Hematopoietic multipotent progenitor cell treated with erythropoietin and hydrocortisone succinate and interleukin-3 and kit ligand, for 15 days (in vitro differentiated cells): ENCODE results near the gene LOXL1.

Experiments
- DNase-seq: peaks from one replicate; pipeline ENCODE4 v3.0.0-alpha.2; 2015; ENCODE audit warnings: low spot score

The LOXL1 gene

GRCh38 chr15:73939138-73939537, 12.9 kb downstream of the LOXL1 start:
- no peak for DNase-seq

GRCh38 chr15:73940061-73940981, 14.1 kb downstream of the LOXL1 start:
- DNase-seq: no peak

GRCh38 chr15:73941044-73941443, 14.8 kb downstream of the LOXL1 start:
- no peak for DNase-seq

GRCh38 chr15:73941449-73941848, 15.2 kb downstream of the LOXL1 start:
- no peak for DNase-seq

- no peak for DNase-seq
Observed at GRCh38 chr15:73941871-73942635, 15.8 kb downstream of the LOXL1 start.

- no peak for DNase-seq
Observed at GRCh38 chr15:73942751-73943270, 16.5 kb downstream of the LOXL1 start.

GRCh38 chr15:73944161-73945129, 18.2 kb downstream of the LOXL1 start:
- DNase-seq: no peak

GRCh38 chr15:73945130-73945508, 18.9 kb downstream of the LOXL1 start:
- no peak for DNase-seq

GRCh38 chr15:73946046-73946721, 19.9 kb downstream of the LOXL1 start:
- no peak for DNase-seq

- no peak for DNase-seq
Observed at GRCh38 chr15:73946795-73947370, 20.6 kb downstream of the LOXL1 start.

GRCh38 chr15:73947651-73948050, 21.4 kb downstream of the LOXL1 start:
- no peak for DNase-seq

GRCh38 chr15:73948396-73948795, 22.1 kb downstream of the LOXL1 start:
- no peak for DNase-seq

- DNase-seq: no peak
Observed at GRCh38 chr15:73948982-73949381, 22.7 kb downstream of the LOXL1 start.

GRCh38 chr15:73949496-73949895, 23.2 kb downstream of the LOXL1 start:
- DNase-seq: no peak

GRCh38 chr15:73950479-73950830, 24.2 kb downstream of the LOXL1 start:
- DNase-seq: no peak

GRCh38 chr15:73950831-73951561, 24.7 kb downstream of the LOXL1 start:
- DNase-seq: peak; percentile 29

GRCh38 chr15:73951601-73952000, 25.3 kb downstream of the LOXL1 start:
- no peak for DNase-seq

- no peak for DNase-seq
Observed at GRCh38 chr15:73952171-73952912, 26.1 kb downstream of the LOXL1 start.
